ENCODE data around the gene MRAP2. TPM values are rescaled to one million over a fixed set of nuclear protein-coding genes. Genes with fewer than 3 reads are reported as not detected.

The MRAP2 gene
- total and polyA plus RNA-seq, 2 of the 13 experiments (the other 11 are each of a cell fraction or from before 2014, with no cell fraction given), result 0.33 to 3.5 TPM

- CTCF ChIA-PET (ENCODE audit: low intra/inter-chr PET ratio, low total read pairs), result no interaction called here
- no peak overlapping the region for H3K9ac ChIP-seq (ENCODE audit: insufficient read depth, low read depth, low read length)
These were observed 19.6 kb upstream of the MRAP2 start for GRCh38 chr6:84013931-84014330.

GRCh38 chr6:84016029-84016428 lies 17.5 kb upstream of the MRAP2 start:
- no peak for DNase-seq (ENCODE audit: low spot score)
- Histone ChIP-seq H3K9me3 (ENCODE audit: low read length) (no peaks in the 10 kb centered on the region), H3K27me3 (ENCODE audit: control insufficient read depth in 1 of 2, insufficient read depth in 2 of 2, low read length in 2 of 2) (no peaks in the 10 kb centered on the region), H3K4me3 (replicated peaks in 1 of 3; ENCODE audit: insufficient read depth in 1 of 3, low read depth in 2 of 3, low read length in 3 of 3) (no peak overlapping the region), H3K9ac (ENCODE audit: insufficient read depth, low read depth, low read length) (no peak overlapping the region), H3K27ac (ENCODE audit: extremely low read length, insufficient read depth, low read length) (no peak overlapping the region), H3K4me2 (ENCODE audit: low read depth, low read length) (no peak overlapping the region), H3K79me2 (ENCODE audit: insufficient read depth, low read length) (no peaks in the 10 kb centered on the region), H3K36me3 (replicated peaks in 1 of 2; ENCODE audit: control insufficient read depth in 1 of 2, insufficient read depth in 2 of 2, low read length in 2 of 2) (no peaks in the 10 kb centered on the region), H2AFZ (ENCODE audit: low read length) (no peak overlapping the region), H4K20me1 (ENCODE audit: insufficient read depth, low read length) (no peaks in the 10 kb centered on the region), H3K4me1 (ENCODE audit: insufficient read depth, low read length) (no peaks in the 10 kb centered on the region)
- no peak for ATAC-seq
- ChIA-PET POLR2A (no interaction called here), CTCF (ENCODE audit: low intra/inter-chr PET ratio, low total read pairs) (no interaction called here)
- BruUV-seq (replicated peaks), result no TSS peak
- intact Hi-C loops (cut with micrococcal nuclease; ENCODE audit: unreplicated experiment) (no loop called here), in situ Hi-C loops (cut with HindIII; ENCODE audit: extremely low pct_ligation_motif_present, low pct_unique_long_range_greater_than_20kb) (no loop called here)
- TF ChIP-seq ZNF512 (CRISPR knock-in tag; IDR thresholded peaks at IDR 0.05), result no peak
- no peak for FAIRE-seq
- 0% methylated on average over 1 of the region's 1 CpG for WGBS (ENCODE audit: low lambda C conversion rate)

More at GRCh38 chr6:84013931-84014330, 19.6 kb upstream of the MRAP2 start:
- Histone ChIP-seq H3K27ac (ENCODE audit: extremely low read length, insufficient read depth, low read length) (no peak overlapping the region), H3K36me3 (replicated peaks in 1 of 2; ENCODE audit: control insufficient read depth in 1 of 2, insufficient read depth in 2 of 2, low read length in 2 of 2) (no peaks in the 10 kb centered on the region), H3K9me3 (ENCODE audit: low read length) (no peaks in the 10 kb centered on the region), H2AFZ (ENCODE audit: low read length) (no peak overlapping the region), H3K27me3 (ENCODE audit: control insufficient read depth in 1 of 2, insufficient read depth in 2 of 2, low read length in 2 of 2) (no peaks in the 10 kb centered on the region), H3K79me2 (ENCODE audit: insufficient read depth, low read length) (no peaks in the 10 kb centered on the region), H4K20me1 (ENCODE audit: insufficient read depth, low read length) (no peaks in the 10 kb centered on the region), H3K4me1 (ENCODE audit: insufficient read depth, low read length) (no peaks in the 10 kb centered on the region), H3K4me3 (replicated peaks in 1 of 3; ENCODE audit: insufficient read depth in 1 of 3, low read depth in 2 of 3, low read length in 3 of 3) (no peak overlapping the region), H3K4me2 (ENCODE audit: low read depth, low read length) (no peak overlapping the region)
- POLR2A ChIA-PET, result no interaction called here
- DNase-seq (ENCODE audit: low spot score), result no peak
- no peak for TF ChIP-seq GATA4 (IDR thresholded peaks at IDR 0.05; ENCODE audit: borderline replicate concordance, low read depth)
- TF ChIP-seq NRL (CRISPR knock-in tag; IDR thresholded peaks at IDR 0.05; ENCODE audit: borderline replicate concordance), result no peak
- TF ChIP-seq CEBPG (CRISPR knock-in tag; IDR thresholded peaks at IDR 0.05), result no peak
- TF ChIP-seq MZF1 (CRISPR knock-in tag; IDR thresholded peaks at IDR 0.05; ENCODE audit: borderline replicate concordance), result no peak
- TF ChIP-seq TP53 (CRISPR knock-in tag; conservative IDR thresholded peaks at IDR 0.05), result no peak
- no peak for TF ChIP-seq SOX13 (IDR thresholded peaks at IDR 0.05)
- no peak for TF ChIP-seq SOX13 (CRISPR knock-in tag; conservative IDR thresholded peaks at IDR 0.05 in 1 of 2, IDR thresholded peaks at IDR 0.05 in 1 of 2)
- TF ChIP-seq MLLT10 (CRISPR knock-in tag; IDR thresholded peaks at IDR 0.05), result no peak
- TF ChIP-seq MED13 (CRISPR knock-in tag; IDR thresholded peaks at IDR 0.05), result no peak
- TF ChIP-seq, protein P1, sequence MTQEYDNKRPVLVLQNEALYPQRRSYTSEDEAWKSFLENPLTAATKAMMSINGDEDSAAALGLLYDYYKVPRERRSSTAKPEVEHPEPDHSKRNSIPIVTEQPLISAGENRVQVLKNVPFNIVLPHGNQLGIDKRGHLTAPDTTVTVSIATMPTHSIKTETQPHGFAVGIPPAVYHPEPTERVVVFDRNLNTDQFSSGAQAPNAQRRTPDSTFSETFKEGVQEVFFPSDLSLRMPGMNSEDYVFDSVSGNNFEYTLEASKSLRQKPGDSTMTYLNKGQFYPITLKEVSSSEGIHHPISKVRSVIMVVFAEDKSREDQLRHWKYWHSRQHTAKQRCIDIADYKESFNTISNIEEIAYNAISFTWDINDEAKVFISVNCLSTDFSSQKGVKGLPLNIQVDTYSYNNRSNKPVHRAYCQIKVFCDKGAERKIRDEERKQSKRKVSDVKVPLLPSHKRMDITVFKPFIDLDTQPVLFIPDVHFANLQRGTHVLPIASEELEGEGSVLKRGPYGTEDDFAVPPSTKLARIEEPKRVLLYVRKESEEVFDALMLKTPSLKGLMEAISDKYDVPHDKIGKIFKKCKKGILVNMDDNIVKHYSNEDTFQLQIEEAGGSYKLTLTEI (CRISPR knock-in tag; conservative IDR thresholded peaks at IDR 0.05), result no peak
- no peak for TF ChIP-seq SYNCRIP (IDR thresholded peaks at IDR 0.05; ENCODE audit: insufficient read depth, low read depth, low read length)
- ATAC-seq, result no peak
- no peak for FAIRE-seq
- in situ Hi-C loops (cut with HindIII; ENCODE audit: extremely low pct_ligation_motif_present, low pct_unique_long_range_greater_than_20kb) (no loop called here), intact Hi-C loops (cut with micrococcal nuclease; ENCODE audit: unreplicated experiment) (no loop called here)
- no TSS peak for BruUV-seq (replicated peaks)
- WGBS (ENCODE audit: low lambda C conversion rate), result 16% methylated on average over 3 of the region's 3 CpGs
